GM21447 (cell line): ENCODE results near the gene ANG.

Source experiments
- ATAC-seq: cut with Tn5 transposase; IDR thresholded peaks from one replicate; pipeline ENCODE4 v1.9.1; 2021; ENCODE audit not compliant: unreplicated experiment

ANG gene

DNA sequence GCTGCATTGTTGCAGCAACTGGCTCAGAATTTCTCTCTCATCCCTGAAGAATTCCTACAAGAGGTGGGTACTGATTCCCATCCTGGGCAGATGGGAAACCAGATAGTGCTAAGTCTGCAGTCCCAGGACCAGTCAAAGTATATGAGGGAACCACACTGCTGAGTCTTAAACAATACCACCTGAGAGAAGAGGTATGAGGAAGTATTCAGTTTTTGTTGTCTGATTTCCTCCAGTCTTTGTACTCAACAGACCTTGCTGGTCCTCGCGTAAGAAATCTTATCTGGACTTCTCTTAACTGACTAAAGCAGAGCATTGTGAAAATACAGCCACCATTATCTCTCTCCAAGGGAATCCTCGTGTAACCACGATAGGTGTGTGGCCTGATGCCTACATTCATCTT lies 53.6 kb downstream of the ANG start:
- no peak for ATAC-seq

GRCh38 chr14:20743556-20743955 lies 55.0 kb downstream of the ANG start:
- no peak for ATAC-seq
